Heart right ventricle (tissue), 16 donors: ENCODE measurements around the gene ITPRIPL1. TPM values are rescaled to one million over a fixed set of nuclear protein-coding genes. Genes with fewer than 3 reads are reported as not detected.

ENCODE experiments used
- ATAC-seq, 8 donors: fragments of 200-7000 bp; cut with Tn5 transposase; one replicate each; pipeline ENCODE4 v1.9.1; 2020; ENCODE audit warnings: mild to moderate bottlenecking in 8 of 8, moderate library complexity in 8 of 8, moderate number of reproducible peaks in 1 of 8
- DNase-seq, 2 donors: peaks; one replicate each; pipeline ENCODE4 v3.0.0-alpha.2; 2020
- H3K27ac ChIP-seq, 10 donors: fragments of 200-600 bp; sonication (generic) in 2 of 10; one replicate each; pipeline versions ENCODE4 v1.5.0 to v1.8.0; 2020 to 2022; ENCODE audit warnings: mild to moderate bottlenecking in 3 of 10
- H3K27me3 ChIP-seq, 7 donors: fragments of 200-600 bp; one replicate each; pipeline ENCODE4 v1.8.0; 2021 to 2022; ENCODE audit warnings: mild to moderate bottlenecking in 2 of 7
- H3K36me3 ChIP-seq, 9 donors: fragments of 200-600 bp; sonication (generic) in 1 of 9; one replicate each; pipeline versions ENCODE4 v1.5.0 to v1.8.0; 2020 to 2022; ENCODE audit warnings: mild to moderate bottlenecking in 2 of 9
- H3K4me1 ChIP-seq, 9 donors: fragments of 200-600 bp; sonication (generic) in 1 of 9; one replicate each; pipeline versions ENCODE4 v1.5.0 to v1.8.0; 2020 to 2022; ENCODE audit warnings: mild to moderate bottlenecking in 4 of 9
- H3K4me3 ChIP-seq, 10 donors: fragments of 200-600 bp; sonication (generic) in 2 of 10; one replicate each; pipeline versions ENCODE4 v1.5.0 to v1.8.0; 2020 to 2022; ENCODE audit warnings: mild to moderate bottlenecking in 7 of 10, moderate library complexity in 2 of 10
- H3K9me3 ChIP-seq, 11 donors: fragments of 200-600 bp in 10 of 11; sonication (generic) in 2 of 11; one replicate each; pipeline versions ENCODE4 v1.5.0 to v1.8.0; 2013 to 2022; ENCODE audit warnings: mild to moderate bottlenecking in 2 of 11, control low read depth in 1 of 11, moderate library complexity in 1 of 11
- CTCF ChIP-seq, 9 donors: fragments of 200-600 bp; sonication (generic) in 2 of 9; IDR thresholded peaks; one replicate each; pipeline versions ENCODE4 v1.5.0 to v1.8.0; 2021 to 2022; ENCODE audit warnings: antibody characterized with exemption in 9 of 9, mild to moderate bottlenecking in 5 of 9, moderate library complexity in 1 of 9
- WGBS, 2 donors: extraction: QIAGEN DNeasy Blood & Tissue Kit; methylation state at CpG; one replicate each; pipeline ENCODE4 v1.1.7; 2013; ENCODE audit warnings: inconsistent platforms in 1 of 2; 5-methylcytosine and 5-hydroxymethylcytosine counted together
- intact Hi-C, 10 donors: fragments of 100-400 bp; cut with DNase I; formaldehyde crosslinking; loops; one replicate each; pipeline versions ENCODE4 v1.11.1 to v1.14.2; 2022
- polyA plus RNA-seq, 2 donors: library from polyadenylated mRNA; stranded (reverse); fragments of 200-250 nt; gene quantifications; one replicate each; pipeline ENCODE4 v1.2.3, GENCODE V29; 2013
- total RNA-seq, 10 donors: library from RNA; stranded (reverse); fragmentation: NEBNext Ultra II Directional in 3 of 10; extraction: Animal tissue kit (Norgen Biotek cat#: 25700) in 3 of 10; gene quantifications; one replicate each; pipeline versions ENCODE4 v1.2.1 to v1.2.4, GENCODE V29; 2021 to 2023
- donor health status: Arrhythmogenic right ventricular cardiomyopathy.
- donor health status: ischemic (EF 13 %, LVEDD 7.1; RV severe dilation, severe dysfunction).
- donor health status: healthy with polysubstance abuse.
- donor health status: DM: no; HTN: yes; CAD: no.
- donor health status: DM: no; HTN: no; CAD: no.
- donor health status: ischemic (EF 25% LVEDD 6.9; RV normal size, moderate dysfunction).
- donor health status: ischemic (EF 25% LVEDD 5.7; RV mildly dilated, moderate dysfunction).
- donor health status: healthy.
- donor health status: DM: yes; HTN: yes; CAD: no.
- donor health status: Ischemic cardiomyopathy.
- donor health status: ischemic (EF 35%, LVEDD 5.7; RV mildly dilated, moderate dysfunction).
- donor health status: nonischemic (EF 11% LVEDD 7.7; RV severe dilation, severe dysfunction).
- donor health status: DM: yes; HTN: yes; CAD: no.
- donor health status: PGD.
- donor health status: ischemic (EF 29% LVEDD 5.4; RV normal size, mild dysfunction).
- donor health status: nonischemic (EF 23%, LVEDD 6.1; RV moderate dilation, normal function).

Gene ITPRIPL1
- total and polyA plus RNA-seq, 12 donors: 0.30 to 3.4 (median 1.1) TPM

- Histone ChIP-seq H3K9me3 (no peaks in the 10 kb centered on the region), H3K27ac (peak within 1 kb of the TSS; percentile 5 to 96 (median 86)), H3K27me3 (no peaks in the 10 kb centered on the region), H3K4me3 (peak within 1 kb of the TSS; percentile 57 to 94 (median 74)), H3K4me1 (peaks cover 6 to 40% (median 24%) of the 10 kb centered on the region in 9 donors), H3K36me3 (peaks cover 0 to 44% (median 35%) of the 10 kb centered on the region in 9 donors)
- WGBS, 2 donors: 1% methylated on average over 61 of the region's 61 CpGs
- no peak for TF ChIP-seq CTCF (IDR thresholded peaks at IDR 0.05)
- intact Hi-C loops: loop anchor here in 7 of 10 donors (1.0 to 10.0 kb wide), 6 partner anchors 38 to 203 kb away; partner anchors contain the start of genes NEURL3 (in 5 of the 7), CIAO1 (in 2 of the 7) and TMEM127 (in 1 of the 7)
- peak; percentile 97 to 100 (median 99) for ATAC-seq
- peak; percentile 88 to 89 for DNase-seq
Observed at GRCh38 chr2:96305091-96305978, 19.8 kb upstream of the ITPRIPL1 start, which contains the start of gene SNRNP200. Gene SNRNP200 (minus strand): TSS chr2:96305546. CDS start chr2:96305437, 109 bp downstream.

GRCh38 chr2:96305979-96306308 lies 19.2 kb upstream of the ITPRIPL1 start:
- Histone ChIP-seq H3K27me3 (no peaks in the 10 kb centered on the region), H3K36me3 (peaks cover 0 to 38% (median 29%) of the 10 kb centered on the region in 9 donors), H3K9me3 (no peaks in the 10 kb centered on the region), H3K4me1 (peaks cover 6 to 40% (median 24%) of the 10 kb centered on the region in 9 donors), H3K27ac (peak overlapping the region; percentile 5 to 96 (median 86)), H3K4me3 (peak overlapping the region; percentile 57 to 94 (median 74))
- 19 to 26% methylated on average over 9 of the region's 9 CpGs for WGBS, 2 donors
- intact Hi-C loops: loop anchor here in 7 of 10 donors (1.0 to 10.0 kb wide), 6 partner anchors 39 to 203 kb away; partner anchors contain the start of genes NEURL3 (in 5 of the 7), CIAO1 (in 2 of the 7) and TMEM127 (in 1 of the 7)
- no peak for TF ChIP-seq CTCF (IDR thresholded peaks at IDR 0.05)
- DNase-seq (no peak), ATAC-seq (peak in 4 of 8 donors; percentile 5 to 16 (median 13))

- Histone ChIP-seq H3K27ac (peak overlapping the region in 9 of 10 donors; percentile 76 to 96 (median 87)), H3K27me3 (no peaks in the 10 kb centered on the region), H3K9me3 (no peaks in the 10 kb centered on the region), H3K4me1 (peaks cover 6 to 40% (median 24%) of the 10 kb centered on the region in 9 donors), H3K4me3 (peak overlapping the region in 9 of 10 donors; percentile 57 to 94 (median 77)), H3K36me3 (peaks cover 0 to 34% (median 25%) of the 10 kb centered on the region in 9 donors)
- 89 to 92% methylated on average over 3 of the region's 3 CpGs for WGBS, 2 donors
- ATAC-seq: no peak
- intact Hi-C loops: loop anchor here in 5 of 10 donors (5.0 to 10.0 kb wide), 3 partner anchors 39 to 201 kb away; partner anchors contain the start of genes NEURL3 (in 5 of the 5), CIAO1 (in 1 of the 5) and TMEM127 (in 1 of the 5)
- DNase-seq: no peak
- TF ChIP-seq CTCF (IDR thresholded peaks at IDR 0.05): no peak
Observed at GRCh38 chr2:96306370-96306769, 18.7 kb upstream of the ITPRIPL1 start.

- TF ChIP-seq CTCF (IDR thresholded peaks at IDR 0.05): no peak
- peaks cover 6 to 25% (median 20%) of the 10 kb centered on the region in 9 donors for H3K4me1 ChIP-seq
- no peaks in the 10 kb centered on the region for H3K27me3 ChIP-seq
- H3K27ac ChIP-seq: no peak overlapping the region
- DNase-seq (no peak), ATAC-seq (no peak)
- peaks cover 0 to 15% (median 7%) of the 10 kb centered on the region in 9 donors for H3K36me3 ChIP-seq
- 80% methylated on average over 5 of the region's 5 CpGs for WGBS, 2 donors
- H3K9me3 ChIP-seq: no peaks in the 10 kb centered on the region
- H3K4me3 ChIP-seq: no peak overlapping the region
- intact Hi-C loops: loop anchor here in 5 of 10 donors (5.0 to 10.0 kb wide), 3 partner anchors 41 to 199 kb away; partner anchors contain the start of genes NEURL3 (in 5 of the 5), CIAO1 (in 1 of the 5) and TMEM127 (in 1 of the 5)
Observed at GRCh38 chr2:96308248-96308647, 16.9 kb upstream of the ITPRIPL1 start.
